Purkinje cell (primary cell): ENCODE data around the gene MYH7B. TPM values are rescaled to one million over a fixed set of nuclear protein-coding genes. Genes with fewer than 3 reads are reported as not detected.

Source experiments
- polyA plus RNA-seq: library from polyadenylated mRNA; unstranded; fragments of >200 nt; fragmentation: Nextera tagmentation; gene quantifications from 2 replicates; pipeline ENCODE4 v1.2.1, GENCODE V29; 2014

The MYH7B gene
- polyA plus RNA-seq: 1.2 and 2.0 TPM in 2 replicates

DNA sequence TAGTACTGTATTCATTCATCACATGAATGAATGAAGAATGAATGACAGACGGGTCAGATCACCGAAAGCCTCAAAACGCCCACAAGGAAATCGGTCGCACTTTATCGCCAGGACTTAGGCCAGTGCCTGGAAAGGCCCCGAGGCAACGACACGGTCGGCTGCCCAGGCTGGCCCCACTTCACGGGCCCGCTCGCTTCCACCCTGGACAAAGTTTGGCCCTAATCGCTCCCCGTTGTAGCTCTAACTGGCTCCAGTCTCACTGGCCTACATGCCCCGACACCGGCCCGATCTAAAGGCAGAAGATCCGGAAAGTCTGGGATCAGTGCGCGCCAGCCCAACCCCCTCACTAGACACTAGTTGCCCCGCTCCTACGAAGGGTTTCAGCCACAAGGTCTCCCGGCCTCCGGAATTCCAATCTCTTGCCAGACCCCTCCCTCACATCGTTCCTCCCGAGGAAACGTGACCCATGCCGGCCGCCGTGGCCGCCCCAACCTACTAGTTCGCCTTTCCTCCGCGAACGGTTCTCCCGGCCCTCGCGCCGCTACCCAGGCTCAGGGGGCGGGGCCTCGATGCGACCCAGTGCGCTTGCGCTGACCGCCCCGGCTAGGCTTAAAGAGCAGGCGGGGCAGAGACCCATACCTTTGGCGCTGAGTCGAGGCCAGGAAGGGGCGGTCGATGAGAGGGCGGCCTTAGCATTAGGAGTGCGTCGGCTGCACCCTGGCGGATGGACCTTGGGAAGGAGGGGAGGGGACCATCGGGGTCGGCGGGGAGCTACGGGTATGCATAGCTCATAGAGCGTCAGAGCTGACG is at the start of gene MYH7B, which contains the start of gene GSS:
TSS of gene MYH7B (plus strand) at position 638 of the 810 bp plus-strand sequence. CDS start 22,138 bp downstream, outside the sequence.
TSS of gene GSS (minus strand) at position 576 of the 810 bp plus-strand sequence. CDS start 3,954 bp downstream, outside the sequence.

Other genes starting within 250 kb of the MYH7B start
- 16.2 and 27.8 TPM in 2 replicates for gene NCOA6, start 130.2 kb upstream of the MYH7B start, polyA plus RNA-seq
- gene GGT7, start 83.0 kb upstream of the MYH7B start, polyA plus RNA-seq: 0.41 and 0.82 TPM in 2 replicates
- gene ACSS2, start 79.3 kb upstream of the MYH7B start, polyA plus RNA-seq: 13.0 and 24.7 TPM in 2 replicates
- gene GSS, start 62 bp upstream of the MYH7B start, polyA plus RNA-seq: 12.4 and 18.9 TPM in 2 replicates
- 9.4 and 9.9 TPM in 2 replicates for gene TRPC4AP, start 136.9 kb downstream of the MYH7B start, polyA plus RNA-seq
- gene EDEM2, start 191.5 kb downstream of the MYH7B start, polyA plus RNA-seq: 10.2 and 11.3 TPM in 2 replicates
- gene PROCR, start 216.2 kb downstream of the MYH7B start, polyA plus RNA-seq: 62.1 and 84.1 TPM in 2 replicates